ENCODE measurements around the gene WRAP73. TPM values are rescaled to one million over a fixed set of nuclear protein-coding genes. Genes with fewer than 3 reads are reported as not detected.

WRAP73 gene
- total RNA-seq, 1 donor from 2014 or later: 30.1 TPM

DNA sequence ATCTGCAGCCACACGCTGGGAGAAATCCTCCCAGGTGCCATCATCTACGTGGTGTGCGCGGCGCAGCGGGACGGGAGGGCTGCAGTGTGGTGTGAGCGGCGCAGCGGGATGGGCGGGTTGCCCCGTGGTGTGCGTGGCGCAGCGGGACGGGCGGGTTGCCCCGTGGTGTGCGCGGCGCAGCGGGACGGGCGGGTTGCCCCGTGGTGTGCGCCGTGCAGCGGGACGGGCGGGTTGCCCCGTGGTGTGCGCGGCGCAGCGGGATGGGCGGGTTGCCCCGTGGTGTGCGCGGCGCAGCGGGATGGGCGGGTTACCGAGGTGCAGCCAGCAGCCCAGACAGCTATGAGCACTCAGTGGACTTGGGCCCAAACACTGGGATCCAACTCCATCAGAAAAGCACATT lies 4.7 kb downstream of the WRAP73 start:
- ChIA-PET POLR2A (no interaction called here), CTCF (no interaction called here)
- DNase-seq (no peak), ATAC-seq (ENCODE audit: low read depth) (no peak)
- H3K36me3 Mint-ChIP-seq (ENCODE audit: low read depth): peaks cover 56% of the 10 kb centered on the region
- no peak overlapping the region for H3K4me3 Mint-ChIP-seq
- no peak overlapping the region for H3K27ac Mint-ChIP-seq
- TF ChIP-seq, protein P1, sequence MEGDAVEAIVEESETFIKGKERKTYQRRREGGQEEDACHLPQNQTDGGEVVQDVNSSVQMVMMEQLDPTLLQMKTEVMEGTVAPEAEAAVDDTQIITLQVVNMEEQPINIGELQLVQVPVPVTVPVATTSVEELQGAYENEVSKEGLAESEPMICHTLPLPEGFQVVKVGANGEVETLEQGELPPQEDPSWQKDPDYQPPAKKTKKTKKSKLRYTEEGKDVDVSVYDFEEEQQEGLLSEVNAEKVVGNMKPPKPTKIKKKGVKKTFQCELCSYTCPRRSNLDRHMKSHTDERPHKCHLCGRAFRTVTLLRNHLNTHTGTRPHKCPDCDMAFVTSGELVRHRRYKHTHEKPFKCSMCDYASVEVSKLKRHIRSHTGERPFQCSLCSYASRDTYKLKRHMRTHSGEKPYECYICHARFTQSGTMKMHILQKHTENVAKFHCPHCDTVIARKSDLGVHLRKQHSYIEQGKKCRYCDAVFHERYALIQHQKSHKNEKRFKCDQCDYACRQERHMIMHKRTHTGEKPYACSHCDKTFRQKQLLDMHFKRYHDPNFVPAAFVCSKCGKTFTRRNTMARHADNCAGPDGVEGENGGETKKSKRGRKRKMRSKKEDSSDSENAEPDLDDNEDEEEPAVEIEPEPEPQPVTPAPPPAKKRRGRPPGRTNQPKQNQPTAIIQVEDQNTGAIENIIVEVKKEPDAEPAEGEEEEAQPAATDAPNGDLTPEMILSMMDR (IDR thresholded peaks at IDR 0.05): no peak
- peaks cover 19% of the 10 kb centered on the region for H3K4me1 Mint-ChIP-seq
- H3K27me3 Mint-ChIP-seq: peaks cover 2% of the 10 kb centered on the region
- no peaks in the 10 kb centered on the region for H3K9me3 Mint-ChIP-seq
- intact Hi-C loops (cut with micrococcal nuclease): no loop called here

DNA sequence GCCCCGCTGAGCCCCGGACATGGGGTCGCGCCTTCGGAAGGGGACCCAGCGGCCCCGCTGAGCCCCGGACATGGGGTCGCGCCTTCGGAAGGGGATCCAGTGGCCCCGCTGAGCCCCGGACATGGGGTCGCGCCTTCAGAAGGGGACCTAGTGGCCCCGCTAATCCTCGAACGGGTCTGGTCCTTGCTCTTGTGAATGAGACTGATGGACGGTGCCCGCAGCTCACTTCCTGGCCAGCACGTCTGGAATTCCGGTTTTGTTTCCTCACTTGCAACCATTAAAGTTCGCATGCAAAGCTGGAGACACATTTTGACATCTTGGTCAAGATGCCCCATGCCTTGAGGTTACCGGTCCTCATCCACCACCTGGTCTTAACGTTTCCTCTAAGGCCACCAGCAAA lies 5.6 kb downstream of the WRAP73 start:
- H3K27me3 Mint-ChIP-seq: no peaks in the 10 kb centered on the region
- POLR2A ChIA-PET: no interaction called here

DNA sequence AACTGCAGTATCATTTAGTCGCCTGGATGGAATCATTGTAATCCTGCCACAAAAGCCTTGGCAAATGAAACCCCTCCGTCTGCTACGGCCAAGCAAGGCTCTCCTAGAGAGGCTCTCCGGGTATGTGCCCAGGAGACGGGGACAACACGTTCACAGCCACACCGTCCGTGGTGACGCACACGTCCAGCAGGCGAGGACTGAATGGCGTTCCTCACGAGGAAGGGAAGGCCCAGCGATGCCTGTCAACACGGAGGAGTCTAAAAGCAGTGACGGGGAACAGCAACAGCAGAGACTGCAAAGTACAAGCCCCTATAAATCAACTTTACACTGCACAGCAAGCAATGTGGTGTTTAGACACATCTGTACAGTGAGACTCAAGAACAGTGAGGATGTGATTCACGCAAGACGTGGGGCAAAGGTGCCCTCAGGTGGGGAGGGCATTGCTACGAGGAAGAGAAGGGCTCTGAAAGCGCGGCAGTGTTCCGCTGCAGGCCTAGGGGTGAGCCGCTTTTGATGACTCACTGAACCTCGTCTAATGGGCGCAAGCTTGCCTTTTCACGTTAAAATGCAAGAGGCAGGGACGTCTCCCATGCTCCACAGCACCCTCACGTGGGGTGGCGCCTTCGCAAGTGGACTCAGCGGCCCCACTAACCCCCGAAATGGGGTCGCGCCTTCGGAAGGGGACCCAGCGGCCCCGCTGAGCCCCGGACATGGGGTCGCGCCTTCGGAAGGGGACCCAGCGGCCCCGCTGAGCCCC lies 6.8 kb downstream of the WRAP73 start:
- no peaks in the 10 kb centered on the region for H3K9me3 Mint-ChIP-seq
- intact Hi-C loops (cut with micrococcal nuclease): no loop called here
- no peak overlapping the region for H3K27ac Mint-ChIP-seq
- DNase-seq (no peak), ATAC-seq (ENCODE audit: low read depth) (no peak)
- H3K4me1 Mint-ChIP-seq: peaks cover 4% of the 10 kb centered on the region
- H3K4me3 Mint-ChIP-seq: no peak overlapping the region
- peaks cover 66% of the 10 kb centered on the region for H3K36me3 Mint-ChIP-seq (ENCODE audit: low read depth)
- no peaks in the 10 kb centered on the region for H3K27me3 Mint-ChIP-seq
- CTCF ChIA-PET: no interaction called here
- POLR2A ChIA-PET: no interaction called here
- TF ChIP-seq, protein P1 (IDR thresholded peaks at IDR 0.05): no peak

More for the DNA sequence above, 5.6 kb downstream of the WRAP73 start:
- H3K36me3 Mint-ChIP-seq (ENCODE audit: low read depth): peaks cover 59% of the 10 kb centered on the region
- intact Hi-C loops (cut with micrococcal nuclease): no loop called here
- H3K4me1 Mint-ChIP-seq: peaks cover 16% of the 10 kb centered on the region
- no peak overlapping the region for H3K27ac Mint-ChIP-seq
- no peak for ATAC-seq (ENCODE audit: low read depth)
- H3K4me3 Mint-ChIP-seq: no peak overlapping the region
- no peak for DNase-seq
- CTCF ChIA-PET: no interaction called here
- H3K9me3 Mint-ChIP-seq: no peaks in the 10 kb centered on the region
- TF ChIP-seq, protein P1 (IDR thresholded peaks at IDR 0.05): no peak

DNA sequence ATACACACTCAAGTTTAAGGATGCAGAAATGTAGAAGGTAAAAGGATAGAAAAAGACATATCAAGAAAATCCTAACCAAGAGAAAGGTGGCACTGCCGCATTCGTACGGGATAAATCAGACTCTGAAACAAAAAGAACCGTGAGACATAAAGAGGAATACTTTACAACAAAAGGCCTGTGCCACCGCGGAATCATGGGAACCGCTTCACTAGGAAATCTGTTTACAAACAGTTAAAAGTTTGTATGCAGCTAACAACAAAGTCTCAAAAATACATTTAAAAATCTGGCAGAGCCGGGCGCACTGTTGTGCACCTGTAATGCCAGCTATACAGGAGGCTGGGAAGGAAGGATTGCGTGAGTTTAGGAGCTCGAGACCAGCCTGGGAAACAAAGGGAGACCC lies 8.1 kb downstream of the WRAP73 start:
- intact Hi-C loops (cut with micrococcal nuclease): no loop called here
- Mint-ChIP-seq H3K27ac (no peak overlapping the region), H3K4me1 (no peaks in the 10 kb centered on the region), H3K4me3 (no peak overlapping the region), H3K9me3 (no peaks in the 10 kb centered on the region), H3K36me3 (ENCODE audit: low read depth) (peaks cover 66% of the 10 kb centered on the region), H3K27me3 (no peaks in the 10 kb centered on the region)
- POLR2A ChIA-PET: no interaction called here
- no peak for DNase-seq
- ATAC-seq (ENCODE audit: low read depth): no peak
- CTCF ChIA-PET: no interaction called here
- TF ChIP-seq, protein P1 (IDR thresholded peaks at IDR 0.05): no peak

DNA sequence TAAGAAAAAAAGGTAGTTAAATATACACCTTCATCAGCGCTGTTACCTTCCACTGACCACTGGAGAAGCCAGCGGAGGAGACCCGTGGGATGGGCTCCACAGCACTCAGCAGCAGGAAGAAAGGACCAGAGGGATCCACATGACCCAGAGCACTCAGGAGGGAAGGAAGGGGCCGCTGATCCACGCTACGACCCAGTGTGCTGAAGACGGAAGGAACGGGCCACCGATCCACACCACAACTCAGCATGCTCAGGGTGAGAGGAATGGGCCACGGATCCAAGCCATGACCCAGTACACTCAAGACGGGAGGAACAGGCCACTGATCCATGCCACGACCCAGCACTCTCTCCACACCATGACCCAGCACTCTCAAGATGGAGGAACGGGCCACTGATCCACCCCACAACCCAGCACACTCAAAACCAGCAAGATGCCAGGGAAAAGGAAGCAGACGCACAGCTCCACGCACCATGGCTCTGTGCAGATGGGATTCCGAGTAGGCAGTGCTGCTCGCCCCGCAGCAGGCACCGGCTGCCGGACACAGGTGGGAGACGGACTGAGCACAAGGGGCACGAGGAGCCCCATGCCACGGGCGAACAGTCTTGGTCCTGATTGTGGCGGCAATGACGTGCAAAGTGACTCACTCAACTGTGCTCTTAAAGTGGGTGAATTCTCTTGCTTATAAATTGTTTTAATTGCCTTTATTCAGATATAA lies 8.7 kb downstream of the WRAP73 start:
- POLR2A ChIA-PET: no interaction called here
- intact Hi-C loops (cut with micrococcal nuclease): no loop called here
- no peaks in the 10 kb centered on the region for H3K4me1 Mint-ChIP-seq
- H3K27ac Mint-ChIP-seq: no peak overlapping the region
- no peak overlapping the region for H3K4me3 Mint-ChIP-seq
- no peaks in the 10 kb centered on the region for H3K27me3 Mint-ChIP-seq
- CTCF ChIA-PET: no interaction called here
- TF ChIP-seq, protein P1 (IDR thresholded peaks at IDR 0.05): no peak
- H3K9me3 Mint-ChIP-seq: no peaks in the 10 kb centered on the region
- DNase-seq: no peak
- no peak for ATAC-seq (ENCODE audit: low read depth)
- peaks cover 67% of the 10 kb centered on the region for H3K36me3 Mint-ChIP-seq (ENCODE audit: low read depth)

Measured in activated B cell treated with CpG ODN at 0.5 μM for 24 hours (primary cell).